ENCODE data around the gene TNFAIP8L3.
A peak's percentile ranks its signal among the peaks of the same experiment; 100 is the strongest.

The TNFAIP8L3 gene

DNA sequence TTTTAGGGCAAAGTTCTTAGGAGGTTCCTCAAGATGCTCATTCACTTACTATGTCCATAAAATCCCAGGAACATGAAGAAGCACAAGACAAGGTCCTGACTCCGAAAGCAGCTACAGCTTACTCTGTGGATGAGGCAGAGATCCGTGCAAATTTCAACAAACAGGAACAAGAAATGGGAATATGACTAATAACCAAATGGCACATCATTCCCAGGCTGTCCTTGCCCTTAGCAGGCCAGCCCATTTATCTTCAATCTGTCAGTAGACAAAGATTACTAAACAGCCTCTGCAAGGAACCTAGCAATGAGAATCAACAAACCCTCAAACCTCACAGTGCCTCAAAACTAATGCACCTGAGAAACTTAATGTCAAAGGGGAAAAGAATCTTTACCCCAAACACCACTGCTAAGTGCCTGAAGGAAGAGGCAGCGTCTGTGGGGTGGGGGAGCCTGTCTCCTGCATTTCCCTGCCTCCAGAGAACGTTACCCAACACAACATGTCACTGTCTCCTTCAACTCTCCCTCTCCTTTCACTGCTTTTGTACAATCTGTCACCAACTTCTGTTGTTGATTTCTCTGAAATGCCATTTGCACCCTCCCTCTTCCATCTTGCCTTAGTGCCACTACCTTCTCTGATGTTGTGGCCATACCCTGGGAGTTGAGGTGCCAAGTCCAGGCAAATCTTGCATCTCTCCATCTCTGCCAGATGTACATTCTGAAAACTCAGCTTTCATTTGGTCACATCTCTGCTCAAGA is 4.8 kb downstream of the TNFAIP8L3 start:
- DNase-seq (ENCODE audit: low read depth): no peak

DNA sequence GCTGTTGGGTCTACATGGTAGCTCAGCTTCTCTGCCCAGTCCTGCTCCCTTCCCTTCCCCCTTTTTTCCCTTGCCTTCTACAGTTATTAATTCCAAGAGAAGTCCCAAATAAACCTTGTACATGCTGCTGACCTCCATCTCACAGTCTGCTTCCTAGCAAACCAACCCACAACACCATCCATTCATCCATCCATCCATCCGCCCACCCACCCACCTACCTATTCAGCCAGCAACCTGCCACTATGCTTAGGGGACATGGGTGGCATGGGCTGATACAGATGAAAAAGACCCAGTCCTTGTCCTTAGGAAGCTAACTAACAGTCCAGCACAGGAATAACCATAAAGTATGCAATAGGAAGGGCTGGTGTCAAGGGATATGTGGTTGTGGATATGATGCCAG is 5.7 kb downstream of the TNFAIP8L3 start:
- no peak for DNase-seq (ENCODE audit: low read depth)

DNA sequence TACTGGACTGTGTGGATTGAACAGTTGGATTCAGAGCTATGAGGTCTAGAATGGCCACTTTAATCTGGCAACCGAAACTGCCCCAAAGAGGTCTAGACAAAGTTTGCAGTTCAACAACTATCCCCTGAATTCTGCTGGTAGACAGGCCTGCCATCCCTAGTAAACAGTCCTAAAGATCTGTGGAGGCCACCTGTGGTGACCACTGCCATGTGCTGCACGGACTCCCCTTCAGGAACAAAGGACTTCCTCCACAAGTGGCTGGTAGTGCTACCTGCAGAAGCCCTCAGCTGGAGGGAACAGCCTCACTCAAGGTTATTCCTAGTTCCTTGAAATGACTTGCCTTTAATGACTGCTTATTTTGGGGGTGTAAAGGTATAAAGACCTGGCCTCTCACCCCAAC is 6.1 kb downstream of the TNFAIP8L3 start:
- DNase-seq (ENCODE audit: low read depth): no peak

DNA sequence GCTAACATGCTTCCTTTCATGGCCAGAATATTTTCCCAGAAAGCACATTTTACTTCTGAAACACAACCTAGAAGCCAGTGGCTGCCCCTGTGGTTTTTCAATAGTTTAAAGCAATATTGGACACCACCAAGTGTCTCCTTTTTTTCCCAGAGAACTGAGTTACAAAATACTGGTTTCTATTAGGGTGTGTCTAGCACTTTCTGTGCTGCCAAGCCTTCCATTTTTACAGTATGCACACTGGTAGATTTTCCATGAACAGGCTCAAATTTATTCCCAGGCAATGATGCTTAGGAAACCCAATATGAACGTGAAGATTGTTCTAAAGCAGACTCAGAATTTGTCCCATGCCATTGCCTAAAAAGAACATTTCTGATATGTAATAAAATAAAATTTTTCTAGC is 7.2 kb downstream of the TNFAIP8L3 start:
- DNase-seq (ENCODE audit: low read depth): no peak

DNA sequence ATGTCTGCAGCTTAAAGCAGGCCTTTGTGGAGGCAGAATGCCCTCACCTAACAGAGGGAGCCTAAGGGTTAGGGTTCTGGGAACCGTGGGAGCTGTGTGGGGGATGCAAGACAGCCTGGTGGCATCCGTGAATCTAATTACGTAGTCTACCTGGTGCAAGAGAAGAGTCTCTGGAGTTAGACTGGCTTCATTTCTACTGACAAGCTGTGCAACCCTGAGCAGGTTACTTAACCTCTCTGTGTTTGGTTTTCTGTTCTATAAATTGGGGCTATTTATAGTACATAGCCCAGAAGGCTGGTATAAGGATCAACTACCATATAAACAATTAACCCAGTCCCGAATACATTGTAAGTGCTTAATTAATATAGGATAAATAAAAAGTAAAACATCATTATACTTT is 8.3 kb downstream of the TNFAIP8L3 start:
- no peak for DNase-seq (ENCODE audit: low read depth)

DNA sequence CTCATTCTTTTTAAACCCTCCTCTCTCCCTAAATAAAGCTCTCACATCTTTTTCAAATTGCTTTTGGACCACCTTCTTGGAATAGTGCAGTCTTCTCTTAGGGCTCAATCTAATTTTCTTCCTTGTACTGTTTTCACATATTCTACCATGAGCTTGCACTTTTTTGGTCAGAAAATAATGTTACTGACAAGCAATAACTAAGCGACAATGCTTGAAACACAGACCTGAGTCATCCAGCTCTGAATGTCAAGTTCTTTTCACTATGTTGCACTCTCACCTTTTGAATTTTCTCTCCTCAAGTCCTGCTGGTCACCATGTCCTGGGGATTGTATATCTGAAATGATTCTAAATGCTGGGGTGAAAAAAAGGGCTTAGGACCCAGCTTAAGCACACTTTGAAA is 8.9 kb downstream of the TNFAIP8L3 start:
- no peak for DNase-seq (ENCODE audit: low read depth)

DNA sequence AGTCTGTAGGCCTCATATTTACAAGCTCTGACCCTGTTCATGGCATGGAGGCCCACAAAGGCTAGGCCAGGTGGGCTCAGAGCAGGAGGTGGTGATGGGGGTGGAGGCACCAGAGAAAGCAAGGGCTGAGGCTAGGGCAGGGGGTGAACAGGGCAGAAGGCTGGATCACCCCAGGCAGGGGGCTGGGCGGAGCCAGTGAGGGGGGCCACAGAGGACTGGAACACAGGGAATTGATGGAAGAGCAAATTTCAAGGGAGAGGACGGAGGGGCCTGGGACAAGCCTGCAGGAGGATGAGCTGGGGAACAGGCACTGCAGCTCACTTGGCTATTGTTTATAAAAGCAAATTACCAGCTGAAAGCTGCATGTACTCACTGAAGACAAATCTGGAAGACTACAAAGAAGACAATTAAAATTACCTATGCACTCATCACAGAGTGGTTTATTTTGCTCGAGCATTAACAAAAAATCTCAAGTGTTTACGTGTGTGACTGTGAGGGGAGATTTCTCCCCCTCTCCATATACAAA is 11.0 kb downstream of the TNFAIP8L3 start:
- no peak for DNase-seq (ENCODE audit: low read depth)

DNA sequence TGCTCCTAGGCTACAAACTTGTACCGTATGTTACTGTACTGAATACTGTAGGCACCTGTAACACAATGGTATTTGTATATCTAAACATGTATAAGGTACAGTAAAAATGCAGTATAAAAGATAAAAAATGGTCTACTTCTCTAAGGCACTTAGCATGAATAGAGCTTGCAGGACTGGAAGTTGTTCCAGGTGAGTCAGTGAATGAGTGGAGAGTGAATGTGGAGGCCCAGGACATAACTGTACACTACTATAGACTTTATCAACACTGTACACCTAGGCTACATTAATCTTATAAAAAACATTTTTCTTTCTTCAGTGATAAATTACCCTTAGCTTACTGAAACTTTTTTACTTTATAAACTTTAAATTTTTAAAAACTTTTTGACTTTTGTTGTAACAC is 12.5 kb downstream of the TNFAIP8L3 start:
- DNase-seq (ENCODE audit: low read depth): no peak

DNA sequence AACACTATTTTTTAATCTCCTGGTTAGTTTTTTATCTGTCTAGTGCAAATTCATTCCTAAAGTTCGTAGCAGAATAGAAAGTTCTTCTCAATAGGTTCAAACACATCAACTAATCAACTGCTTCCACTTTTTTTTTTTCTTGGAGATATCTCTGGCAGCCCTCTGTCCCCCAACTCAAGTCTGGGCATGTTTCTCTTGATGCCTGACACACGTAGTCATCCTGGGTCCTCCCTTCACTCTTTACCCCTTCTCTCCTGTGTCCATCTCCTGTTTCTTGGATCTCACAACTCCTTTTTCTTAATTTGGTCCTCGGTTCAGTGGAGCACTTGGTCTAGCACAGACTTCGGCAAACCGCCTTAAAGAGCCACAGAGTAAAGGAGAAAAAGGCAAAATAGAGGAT is 14.4 kb downstream of the TNFAIP8L3 start:
- DNase-seq (ENCODE audit: low read depth): no peak

DNA sequence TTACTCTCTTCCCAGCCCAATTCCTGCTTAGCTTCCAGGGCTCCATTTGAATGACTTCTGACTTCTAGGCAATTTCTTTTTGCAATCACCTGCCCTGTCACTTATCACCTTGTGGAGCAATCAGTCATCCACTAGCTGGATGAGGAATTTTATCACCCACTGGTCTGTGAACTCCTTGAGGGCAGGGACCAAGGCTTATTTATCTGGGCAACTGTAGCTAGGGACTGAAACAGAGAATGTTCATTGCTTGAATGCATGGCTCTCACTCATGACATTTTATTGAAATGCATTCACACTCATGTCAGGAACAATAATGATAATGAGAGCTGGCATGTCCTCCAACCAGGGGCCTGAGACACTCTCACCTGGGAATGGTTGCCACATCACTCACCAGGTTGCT is 15.5 kb downstream of the TNFAIP8L3 start:
- DNase-seq (ENCODE audit: low read depth): no peak

DNA sequence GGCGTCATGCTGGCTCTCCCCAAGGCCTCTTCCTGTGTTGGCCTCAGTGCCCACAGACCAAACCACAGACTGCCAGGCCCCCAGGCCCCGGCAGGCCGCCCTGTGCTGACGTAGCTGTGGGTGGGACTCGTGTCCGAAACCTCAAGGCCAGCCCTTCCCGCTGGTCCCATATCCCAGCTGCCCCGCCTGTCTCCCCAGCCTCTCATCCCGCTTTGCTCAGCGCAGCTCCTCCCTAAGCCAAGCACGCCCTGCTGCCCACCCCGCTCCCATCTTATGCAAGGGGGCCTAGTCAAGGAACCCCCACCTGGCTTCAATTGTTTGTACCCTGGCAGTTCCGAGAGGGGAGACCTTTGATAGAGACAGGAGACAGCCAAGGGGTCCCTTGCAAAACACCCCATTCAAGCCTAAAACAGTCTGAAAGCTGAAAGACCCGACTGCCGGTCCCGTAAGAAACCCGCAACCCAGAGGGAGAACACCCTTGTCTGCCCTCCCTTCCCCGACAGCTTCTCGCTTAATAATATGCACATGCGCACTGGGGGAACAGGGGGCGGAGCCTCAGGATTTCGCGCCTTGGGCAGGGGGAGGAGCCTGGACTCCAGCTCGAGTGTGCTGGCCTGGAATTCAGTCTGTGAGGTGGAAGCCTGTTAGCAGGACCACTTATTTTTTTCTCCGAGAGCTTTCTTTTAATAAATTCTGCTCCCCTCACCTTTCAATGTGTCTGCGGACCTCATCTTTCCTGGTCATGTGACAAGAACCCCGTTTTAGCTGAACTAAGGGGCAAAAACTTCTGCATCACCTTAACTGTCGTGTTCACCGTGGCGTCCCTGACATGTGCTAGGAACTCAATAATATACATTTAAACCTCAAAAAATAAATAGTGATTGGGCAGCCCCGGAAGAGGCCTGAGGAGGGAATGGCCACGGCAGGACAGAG is 17.2 kb downstream of the TNFAIP8L3 start:
- DNase-seq (ENCODE audit: low read depth): peak; percentile 37

DNA sequence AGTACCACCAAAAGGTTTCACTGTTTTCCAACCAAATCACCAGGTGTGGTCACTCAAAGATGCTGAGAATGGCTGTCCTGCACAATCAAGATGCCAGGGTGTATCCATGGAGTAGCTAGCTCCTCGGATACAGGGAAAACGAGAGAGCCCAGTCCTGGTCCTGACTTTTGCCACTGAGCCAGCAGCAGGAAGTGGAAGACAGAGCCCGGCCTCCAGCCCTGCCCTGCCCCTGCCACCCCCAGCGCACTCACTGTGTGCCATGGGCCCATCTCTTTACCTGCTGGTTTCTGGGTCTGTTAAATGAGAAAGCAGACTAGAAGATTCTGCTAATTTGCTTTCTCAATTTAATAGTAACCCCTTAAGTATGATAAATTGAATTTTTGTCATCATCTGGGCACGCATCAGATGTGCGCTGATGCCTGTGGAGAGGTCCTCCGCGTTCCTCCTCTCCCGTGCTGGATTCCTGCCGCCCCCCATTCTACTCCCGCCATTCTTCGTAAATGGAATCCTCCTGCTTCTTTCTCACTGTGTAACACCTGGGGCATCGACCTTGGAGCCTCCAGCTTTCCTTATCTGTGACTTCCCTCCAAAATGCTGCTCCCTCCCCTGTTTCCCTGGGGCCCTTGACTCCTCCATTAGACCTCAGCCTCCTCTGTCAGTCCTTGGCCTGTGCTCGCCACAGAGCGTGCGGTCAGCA is 18.0 kb downstream of the TNFAIP8L3 start:
- DNase-seq (ENCODE audit: low read depth): no peak

DNA sequence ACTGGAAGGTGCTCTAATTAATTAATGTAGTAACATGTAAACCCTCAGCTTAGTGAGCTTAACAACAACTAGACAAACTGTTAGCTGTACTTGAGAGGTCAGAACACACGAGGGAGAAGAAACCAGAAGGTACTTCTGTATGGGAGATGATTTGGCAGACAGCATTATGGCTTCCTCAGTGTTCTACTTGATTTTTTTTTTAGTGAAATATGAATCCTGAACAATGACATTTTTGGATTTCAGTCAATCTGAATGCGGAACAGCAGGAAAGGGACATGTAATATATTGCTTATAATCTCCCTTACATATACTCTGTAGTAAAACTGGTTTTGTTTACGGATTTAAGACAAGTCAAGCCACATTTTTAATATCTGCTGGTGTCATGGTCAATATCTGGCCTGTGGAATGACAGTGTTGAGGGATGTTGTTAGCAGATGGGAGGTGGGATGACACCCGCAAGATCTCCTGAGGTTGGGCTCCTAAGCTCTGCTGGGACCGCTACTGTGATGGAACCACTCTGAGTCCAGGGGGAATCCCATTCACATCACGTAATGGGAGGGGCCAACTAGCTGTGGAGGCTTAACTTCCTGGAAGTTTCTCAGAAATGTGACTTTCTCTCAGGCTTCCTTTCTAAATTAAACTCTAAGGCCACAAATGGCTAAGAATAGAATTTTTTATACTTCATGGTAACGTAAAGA is 18.7 kb downstream of the TNFAIP8L3 start:
- no peak for DNase-seq (ENCODE audit: low read depth)

DNA sequence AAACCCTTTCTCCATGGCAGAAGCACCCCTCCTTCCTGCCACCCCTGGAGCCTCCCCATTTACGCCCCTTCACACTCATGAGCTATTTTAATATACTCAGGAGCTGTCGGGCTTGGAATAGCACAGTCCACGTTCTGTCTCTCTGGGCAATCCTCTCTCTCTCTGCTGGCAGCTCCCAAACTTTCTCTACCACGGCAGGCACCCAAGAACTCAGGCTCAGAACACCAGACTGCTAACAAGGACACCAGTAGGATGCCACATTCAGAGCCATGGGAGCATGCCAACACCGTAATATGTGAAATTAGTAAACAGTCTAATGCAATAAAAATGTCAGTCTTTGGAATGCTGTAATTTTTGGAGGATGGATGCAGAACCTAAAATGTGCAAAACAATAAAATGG is 19.3 kb downstream of the TNFAIP8L3 start:
- DNase-seq (ENCODE audit: low read depth): no peak

DNA sequence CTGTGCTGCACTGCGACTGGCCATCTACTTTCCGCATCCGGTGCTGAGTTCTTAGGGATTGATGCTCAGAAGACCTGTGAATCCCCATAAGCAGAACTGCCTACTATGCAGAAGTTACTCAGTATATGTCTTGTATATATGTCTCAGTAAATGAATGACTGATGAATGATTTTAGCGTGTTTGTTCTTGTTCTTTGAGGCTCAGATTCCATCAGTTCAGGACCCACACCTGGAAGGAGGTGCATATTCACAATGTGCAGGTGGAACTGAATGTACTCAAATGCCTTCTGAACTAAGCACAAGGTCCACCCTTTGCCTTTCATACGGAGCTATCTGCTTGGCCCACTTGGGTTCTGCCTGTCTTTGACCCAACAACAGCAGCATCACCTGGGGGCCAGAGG is 19.8 kb downstream of the TNFAIP8L3 start:
- DNase-seq (ENCODE audit: low read depth): no peak

DNA sequence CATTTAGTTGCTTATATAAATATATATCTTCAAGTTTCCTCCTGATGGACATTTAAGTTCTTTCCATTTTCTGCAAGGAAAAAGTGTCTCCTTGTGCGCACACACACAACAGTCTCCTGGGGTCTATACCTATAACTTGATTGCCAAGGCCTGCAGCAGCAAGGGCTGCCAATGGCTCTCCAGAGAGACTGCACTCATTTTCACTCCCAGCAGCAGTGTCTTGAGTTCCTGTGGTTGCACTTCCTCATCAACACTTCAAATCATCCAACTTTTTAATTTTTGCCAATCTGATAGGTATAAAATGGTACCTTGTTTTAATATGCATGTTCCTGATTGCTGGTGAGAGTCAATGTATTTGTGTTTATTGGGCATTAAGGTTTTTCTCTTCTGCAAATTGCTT is 23.1 kb downstream of the TNFAIP8L3 start:
- DNase-seq (ENCODE audit: low read depth): no peak

DNA sequence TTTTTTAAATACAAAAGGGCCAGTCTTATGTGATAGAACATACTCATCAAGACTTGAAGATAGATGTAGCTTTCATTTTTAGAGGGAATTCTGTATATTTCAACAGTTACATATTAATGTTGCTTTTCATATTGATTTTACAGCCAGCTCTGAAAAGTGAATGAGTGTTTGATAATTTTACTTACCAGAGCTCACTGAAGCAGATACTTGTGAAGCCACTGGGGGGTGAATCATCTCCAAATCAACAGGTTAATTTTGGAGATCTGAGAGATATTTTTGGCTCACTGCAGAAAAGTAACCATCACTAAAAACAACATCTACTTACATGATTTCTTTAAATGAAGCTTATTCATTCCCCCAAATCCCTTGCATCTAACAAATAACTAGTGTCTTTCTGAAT is 24.7 kb downstream of the TNFAIP8L3 start:
- DNase-seq (ENCODE audit: low read depth): no peak

DNA sequence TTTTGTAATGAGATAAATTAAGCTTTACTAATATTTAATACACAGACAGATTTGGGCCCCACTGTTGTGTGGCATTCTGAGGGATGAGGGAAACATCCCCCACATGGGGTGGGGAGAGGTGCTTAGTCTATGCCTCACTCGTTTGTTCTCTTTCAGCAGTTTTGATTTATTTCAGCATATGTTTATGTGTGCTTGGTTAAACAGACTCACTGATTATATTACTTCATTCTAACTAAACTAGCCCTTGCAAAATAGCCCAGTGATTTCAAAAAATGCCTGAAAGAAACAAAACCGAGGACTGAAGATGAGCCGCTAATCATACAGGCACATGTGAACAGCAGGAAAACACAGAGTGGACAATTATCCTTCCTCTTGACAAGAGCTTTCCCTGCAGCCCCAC is 27.2 kb downstream of the TNFAIP8L3 start:
- no peak for DNase-seq (ENCODE audit: low read depth)

DNA sequence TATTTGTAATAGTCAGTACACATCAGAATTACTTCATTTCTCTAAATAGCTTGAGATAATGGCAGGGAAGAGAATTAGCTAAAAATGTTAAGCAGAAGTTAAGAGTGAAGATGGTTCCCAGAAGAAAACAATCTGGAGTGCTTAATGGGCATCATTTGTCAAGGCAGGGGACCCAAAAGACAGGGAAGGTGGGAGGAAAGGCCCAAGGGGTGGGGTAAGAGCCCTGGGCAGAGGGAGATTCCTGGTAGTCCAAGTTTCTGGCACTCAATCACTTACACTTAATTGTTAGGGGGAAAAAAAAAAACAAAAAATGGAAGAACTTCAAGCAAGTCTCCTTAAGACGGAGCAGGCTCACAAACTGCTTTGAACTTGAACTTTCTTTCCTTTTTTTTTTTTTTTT is 28.9 kb downstream of the TNFAIP8L3 start:
- no peak for DNase-seq (ENCODE audit: low read depth)

DNA sequence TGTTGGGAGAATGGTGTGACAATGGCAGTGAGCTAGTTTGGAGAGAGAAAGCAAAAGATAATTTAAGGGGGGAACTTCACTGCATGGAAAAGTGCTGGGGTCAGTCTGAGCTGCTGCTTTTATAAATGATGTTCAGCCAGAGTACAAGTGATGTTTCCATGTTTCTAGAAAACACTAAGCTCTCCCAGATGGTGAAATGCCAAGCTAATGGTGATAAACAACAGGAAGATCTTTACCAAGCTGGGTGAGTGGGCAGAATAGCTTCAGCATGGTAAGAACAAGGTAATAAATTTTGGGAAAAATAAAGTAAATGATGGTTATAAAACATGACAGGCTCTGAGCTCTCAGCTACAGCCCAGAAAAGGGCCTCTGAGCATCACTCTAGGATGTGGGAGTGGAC is 29.4 kb downstream of the TNFAIP8L3 start:
- DNase-seq (ENCODE audit: low read depth): no peak

DNA sequence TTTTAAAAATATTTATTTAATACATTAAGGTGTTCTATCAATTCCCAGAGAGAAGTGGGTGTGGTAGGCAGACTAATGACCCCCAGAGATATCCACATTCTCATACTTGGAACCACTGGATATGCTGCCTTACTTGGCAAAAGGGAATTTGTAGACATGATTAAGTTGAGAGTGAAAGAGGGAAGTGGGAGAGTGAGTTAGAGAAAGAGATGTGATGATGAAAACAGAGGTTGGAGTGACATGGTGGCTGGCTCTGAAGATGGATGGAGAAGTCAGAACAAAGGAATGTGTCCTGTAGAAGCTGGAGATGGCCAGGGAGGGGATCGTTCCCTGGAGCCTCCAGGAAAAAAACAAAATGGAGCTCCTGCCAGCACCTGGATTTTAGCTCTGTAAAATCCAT is 32.0 kb downstream of the TNFAIP8L3 start:
- DNase-seq (ENCODE audit: low read depth): no peak

All from stimulated activated CD8-positive, alpha-beta memory T cell treated with anti-CD3 and anti-CD28 coated beads, Interleukin-4, amount 100 ng/mL, for 24 hours (primary cell).